BJ (cell line): ENCODE measurements around the gene SNPH. TPM values are rescaled to one million over a fixed set of nuclear protein-coding genes. Genes with fewer than 3 reads are reported as not detected.

Source experiments
- CTCF ChIA-PET: fragments of 350-600 bp; formaldehyde crosslinking; extraction: SDS; loops from one replicate; lab custom pipeline; 2021; ENCODE audit warnings: antibody characterized with exemption, inconsistent platforms; lab: Yijun Ruan, JAX
- POLR2A ChIA-PET: fragments of 300-600 bp; sonication (Branson Sonifier 250); formaldehyde crosslinking; extraction: SDS; loops from one replicate; lab custom pipeline; 2021; ENCODE audit warnings: antibody characterized with exemption; lab: Charles Lee
- DNase-seq: peaks from one replicate; pipeline ENCODE4 v3.0.0-alpha.2; 2011; ENCODE audit warnings: low read depth
- H3K27me3 ChIP-seq: 2 replicates; pipeline ENCODE4 v1.6.0; 2011; ENCODE audit warnings: low read length; ENCODE audit not compliant: control insufficient read depth, insufficient read depth
- H3K36me3 ChIP-seq: 2 replicates; pipeline ENCODE4 v1.5.1; 2011; ENCODE audit warnings: low read length; ENCODE audit not compliant: control insufficient read depth, insufficient read depth
- H3K4me3 ChIP-seq: 2 replicates; pipeline ENCODE4 v1.5.1; 2011; ENCODE audit warnings: low read depth, mild to moderate bottlenecking, control low read depth, low read length
- CTCF ChIP-seq: IDR thresholded peaks from 2 replicates; pipeline ENCODE4 v1.5.1; 2011; ENCODE audit warnings: low read depth, mild to moderate bottlenecking, control low read depth, inconsistent platforms, low read length, moderate library complexity; ENCODE audit not compliant: insufficient read depth
- polyA plus RNA-seq: library from polyadenylated mRNA; depleted of rRNA; stranded (reverse); fragments of >200 nt; gene quantifications from 2 replicates; pipeline ENCODE4 v1.2.3, GENCODE V29; 2011

Gene SNPH
- polyA plus RNA-seq, 1 experiment, result 1.8 TPM

- no peak for DNase-seq
- Histone ChIP-seq H3K36me3 (peaks cover 2% of the 10 kb centered on the region; the same call in 1 of the 2 replicates), H3K27me3 (no peaks in the 10 kb centered on the region), H3K4me3 (no peak overlapping the region)
- TF ChIP-seq CTCF, result no peak
- POLR2A ChIA-PET, result interaction anchor here (0.6 kb wide), 1 partner anchor 9 kb away, joined by 7 read pairs; no protein-coding TSS in a partner anchor
- CTCF ChIA-PET, result no interaction called here
Measured at GRCh38 chr20:1335961-1336698, 70.0 kb downstream of the SNPH start.

- Histone ChIP-seq H3K4me3 (no peak overlapping the region), H3K27me3 (no peaks in the 10 kb centered on the region), H3K36me3 (peaks cover 2% of the 10 kb centered on the region; the same call in 1 of the 2 replicates)
- DNase-seq, result no peak
- CTCF ChIA-PET, result no interaction called here
- POLR2A ChIA-PET, result interaction anchor here (0.6 kb wide), 1 partner anchor 10 kb away, joined by 7 read pairs; no protein-coding TSS in a partner anchor
- no peak for TF ChIP-seq CTCF
Measured at GRCh38 chr20:1336699-1337367, 70.7 kb downstream of the SNPH start.

GRCh38 chr20:1337441-1337840 is 71.3 kb downstream of the SNPH start:
- no peaks in the 10 kb centered on the region for H3K27me3 ChIP-seq
- no peak for DNase-seq
- POLR2A ChIA-PET, result no interaction called here
- H3K36me3 ChIP-seq, result peaks cover 2% of the 10 kb centered on the region; the same call in 1 of the 2 replicates
- no peak for TF ChIP-seq CTCF
- CTCF ChIA-PET, result no interaction called here
- no peak overlapping the region for H3K4me3 ChIP-seq

- peaks cover under 1% of the 10 kb centered on the region; the same call in 1 of the 2 replicates for H3K36me3 ChIP-seq
- ChIA-PET CTCF (no interaction called here), POLR2A (no interaction called here)
- TF ChIP-seq CTCF, result no peak
- H3K4me3 ChIP-seq, result no peak overlapping the region
- DNase-seq, result no peak
- H3K27me3 ChIP-seq, result no peaks in the 10 kb centered on the region
Measured at GRCh38 chr20:1338096-1338495, 72.0 kb downstream of the SNPH start.

- H3K36me3 ChIP-seq, result no peaks in the 10 kb centered on the region; the same call in 1 of the 2 replicates
- no peaks in the 10 kb centered on the region for H3K27me3 ChIP-seq
- no peak for DNase-seq
- ChIA-PET CTCF (no interaction called here), POLR2A (no interaction called here)
- H3K4me3 ChIP-seq, result no peak overlapping the region
- TF ChIP-seq CTCF, result no peak
Measured at GRCh38 chr20:1338801-1339200, 72.7 kb downstream of the SNPH start.
